GM19397 (cell line): ENCODE data around the gene DIS3.
"Not testable (repeated sequence)": the region's sequence is repeated elsewhere in the genome, so short reads cannot be mapped to it uniquely, and the experiment has no call there.

Source experiments
- ATAC-seq: cut with Tn5 transposase; IDR thresholded peaks from one replicate; pipeline ENCODE4 v1.9.1; 2021; ENCODE audit warnings: mild to moderate bottlenecking, moderate library complexity; ENCODE audit not compliant: unreplicated experiment

Gene DIS3, protein sequence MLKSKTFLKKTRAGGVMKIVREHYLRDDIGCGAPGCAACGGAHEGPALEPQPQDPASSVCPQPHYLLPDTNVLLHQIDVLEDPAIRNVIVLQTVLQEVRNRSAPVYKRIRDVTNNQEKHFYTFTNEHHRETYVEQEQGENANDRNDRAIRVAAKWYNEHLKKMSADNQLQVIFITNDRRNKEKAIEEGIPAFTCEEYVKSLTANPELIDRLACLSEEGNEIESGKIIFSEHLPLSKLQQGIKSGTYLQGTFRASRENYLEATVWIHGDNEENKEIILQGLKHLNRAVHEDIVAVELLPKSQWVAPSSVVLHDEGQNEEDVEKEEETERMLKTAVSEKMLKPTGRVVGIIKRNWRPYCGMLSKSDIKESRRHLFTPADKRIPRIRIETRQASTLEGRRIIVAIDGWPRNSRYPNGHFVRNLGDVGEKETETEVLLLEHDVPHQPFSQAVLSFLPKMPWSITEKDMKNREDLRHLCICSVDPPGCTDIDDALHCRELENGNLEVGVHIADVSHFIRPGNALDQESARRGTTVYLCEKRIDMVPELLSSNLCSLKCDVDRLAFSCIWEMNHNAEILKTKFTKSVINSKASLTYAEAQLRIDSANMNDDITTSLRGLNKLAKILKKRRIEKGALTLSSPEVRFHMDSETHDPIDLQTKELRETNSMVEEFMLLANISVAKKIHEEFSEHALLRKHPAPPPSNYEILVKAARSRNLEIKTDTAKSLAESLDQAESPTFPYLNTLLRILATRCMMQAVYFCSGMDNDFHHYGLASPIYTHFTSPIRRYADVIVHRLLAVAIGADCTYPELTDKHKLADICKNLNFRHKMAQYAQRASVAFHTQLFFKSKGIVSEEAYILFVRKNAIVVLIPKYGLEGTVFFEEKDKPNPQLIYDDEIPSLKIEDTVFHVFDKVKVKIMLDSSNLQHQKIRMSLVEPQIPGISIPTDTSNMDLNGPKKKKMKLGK

DNA sequence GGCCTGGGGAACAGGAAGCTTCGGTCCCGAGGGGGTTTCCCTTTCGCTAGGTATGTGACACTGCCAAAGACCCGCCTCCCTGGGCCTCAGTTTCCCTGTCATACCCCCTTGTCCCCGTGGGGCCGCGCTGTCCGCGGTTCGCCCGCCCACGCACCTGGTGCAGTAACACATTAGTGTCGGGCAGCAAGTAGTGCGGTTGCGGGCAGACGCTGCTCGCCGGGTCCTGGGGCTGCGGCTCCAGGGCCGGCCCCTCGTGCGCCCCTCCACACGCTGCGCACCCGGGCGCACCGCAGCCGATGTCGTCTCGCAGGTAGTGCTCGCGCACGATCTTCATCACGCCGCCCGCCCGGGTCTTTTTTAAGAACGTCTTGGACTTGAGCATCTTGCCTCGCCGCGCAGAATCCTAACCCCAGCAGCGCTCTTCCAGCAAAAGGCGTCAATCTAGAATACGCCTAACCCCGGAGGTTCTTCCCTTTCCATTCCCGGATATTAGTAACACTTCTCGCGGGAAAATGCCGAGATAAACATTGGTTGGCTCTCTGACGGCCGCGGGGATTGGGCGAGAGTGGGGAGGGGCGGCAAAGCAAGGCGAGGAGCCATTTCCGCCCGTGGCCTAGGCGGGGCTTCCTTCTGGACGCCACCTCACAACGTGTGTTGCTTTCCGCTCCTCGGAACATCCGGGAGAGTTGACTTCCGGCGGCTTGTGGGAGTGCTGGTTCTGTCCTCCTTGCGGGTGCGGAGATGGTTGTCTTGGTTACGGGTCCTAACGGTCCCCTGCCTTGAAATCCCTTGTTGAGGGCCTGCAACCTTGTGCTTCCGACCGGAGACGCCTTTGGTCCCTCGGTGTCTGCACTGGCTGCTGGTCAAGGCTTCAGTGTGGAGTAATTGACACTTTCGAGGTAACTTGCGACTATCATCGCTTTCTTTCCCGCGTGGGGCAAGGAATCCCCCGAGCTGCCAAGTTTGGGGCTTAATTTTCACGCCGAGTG lies at the start of gene DIS3, which contains the start of gene PIBF1:
TSS of gene DIS3 (minus strand) at position 450 of the 989 bp plus-strand sequence. CDS start at position 382, 68 bp downstream.
TSS of gene PIBF1 (plus strand) at position 683 of the 989 bp plus-strand sequence. CDS start 1,337 bp downstream, outside the sequence.
- ATAC-seq: peak; percentile 97

DNA sequence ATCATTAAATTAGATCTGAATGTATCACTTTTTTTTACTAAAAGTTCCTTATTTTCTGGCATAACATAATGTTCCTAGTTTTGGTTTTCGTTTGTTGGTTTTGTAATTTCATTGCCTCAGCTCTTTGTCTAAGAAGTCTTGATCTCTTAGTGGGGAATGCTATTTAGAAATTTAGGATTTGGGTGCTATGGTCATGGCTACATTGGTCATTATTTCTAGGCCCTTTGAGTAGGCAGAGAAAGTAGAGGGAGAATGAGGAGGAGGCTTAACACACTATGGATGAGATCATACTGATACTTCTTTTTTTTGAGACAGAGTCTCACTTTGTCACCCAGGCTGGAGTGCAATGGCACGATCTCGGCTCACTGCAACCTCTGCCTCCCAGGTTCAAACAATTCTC lies 42.0 kb upstream of the DIS3 start:
- no peak for ATAC-seq

- no peak for ATAC-seq
Observed at GRCh38 chr13:72823081-72823480, 41.4 kb upstream of the DIS3 start.

DNA sequence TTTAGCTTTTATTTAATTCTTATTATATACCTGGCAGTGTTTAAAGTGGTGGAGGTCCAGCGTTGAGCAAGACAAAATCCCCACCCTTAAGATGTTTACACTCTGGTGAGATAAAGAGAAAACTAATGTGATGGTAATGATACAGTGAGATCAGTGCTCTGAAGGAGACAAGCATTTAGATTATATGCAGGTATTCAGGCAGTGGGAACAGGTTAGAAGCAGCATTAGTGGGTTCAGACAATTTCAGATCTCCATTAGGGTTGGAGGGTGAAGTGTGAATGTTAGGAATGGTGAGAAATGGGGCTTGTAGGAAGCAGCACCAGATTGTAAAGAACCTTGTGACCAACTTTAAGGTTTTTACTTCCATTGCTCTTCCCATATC lies 39.2 kb upstream of the DIS3 start:
- no peak for ATAC-seq

DNA sequence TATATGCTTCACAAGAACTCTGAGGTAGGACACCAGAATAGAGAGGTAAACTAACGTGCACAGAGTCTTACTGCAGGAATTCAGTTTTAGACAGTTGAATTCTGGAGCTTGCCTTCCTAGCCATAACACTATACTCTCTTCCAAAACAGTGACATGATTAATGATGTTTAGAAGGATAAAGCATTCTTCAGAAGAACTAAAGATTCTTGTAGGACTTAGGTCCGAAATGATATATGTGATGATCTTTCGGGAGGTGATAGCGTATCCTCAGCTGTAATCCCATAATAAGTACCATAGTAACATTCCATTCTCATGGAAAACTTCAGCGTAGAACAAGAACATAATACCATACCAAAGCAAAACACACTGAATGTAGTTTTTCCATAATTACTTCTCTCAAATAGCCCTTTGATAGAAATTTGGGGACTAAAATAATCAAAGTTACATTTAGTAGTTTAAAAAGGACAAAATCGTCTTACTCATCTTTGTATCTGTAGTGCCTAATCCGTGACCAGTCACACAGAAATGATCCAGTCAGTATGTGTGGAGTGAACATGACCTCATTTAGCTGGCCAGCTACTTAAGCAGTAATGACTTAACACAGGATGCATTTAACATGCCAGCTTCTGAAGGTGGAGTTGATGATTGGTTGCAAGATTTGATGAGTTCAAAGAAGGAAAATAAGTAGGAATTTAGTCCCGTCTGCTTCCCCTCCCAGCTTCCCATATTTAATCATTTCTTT lies 38.6 kb upstream of the DIS3 start:
- no peak for ATAC-seq

- no peak for ATAC-seq
Observed at GRCh38 chr13:72808917-72809500, 27.3 kb upstream of the DIS3 start.

DNA sequence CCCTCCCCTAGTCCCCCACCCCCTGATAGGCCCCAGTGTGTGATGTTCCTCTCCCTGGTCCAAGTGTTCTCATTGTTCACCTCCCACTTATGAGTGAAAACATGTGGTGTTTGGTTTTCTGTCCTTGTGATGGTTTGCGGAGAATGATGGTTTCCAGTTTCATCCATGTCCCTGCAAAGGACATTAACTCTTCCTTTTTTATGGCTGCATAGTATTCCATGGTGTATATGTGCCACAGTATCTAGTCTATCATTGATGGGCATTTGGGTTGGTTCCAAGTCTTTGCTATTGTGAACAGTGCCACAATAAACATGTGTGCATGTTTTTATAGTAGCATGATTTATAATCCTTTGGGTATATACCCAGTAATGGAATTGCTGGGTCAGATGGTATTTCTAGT lies 24.8 kb upstream of the DIS3 start:
- not testable (repeated sequence) for ATAC-seq

GRCh38 chr13:72805676-72806346 lies 24.1 kb upstream of the DIS3 start:
- no peak for ATAC-seq

- no peak for ATAC-seq
Observed at GRCh38 chr13:72804301-72804700, 22.6 kb upstream of the DIS3 start.

- no peak for ATAC-seq
Observed at GRCh38 chr13:72798817-72799216, 17.1 kb upstream of the DIS3 start.

- no peak for ATAC-seq
Observed at GRCh38 chr13:72792640-72793039, 10.9 kb upstream of the DIS3 start.

- ATAC-seq: no peak
Observed at GRCh38 chr13:72788831-72789230, 7.1 kb upstream of the DIS3 start.

DNA sequence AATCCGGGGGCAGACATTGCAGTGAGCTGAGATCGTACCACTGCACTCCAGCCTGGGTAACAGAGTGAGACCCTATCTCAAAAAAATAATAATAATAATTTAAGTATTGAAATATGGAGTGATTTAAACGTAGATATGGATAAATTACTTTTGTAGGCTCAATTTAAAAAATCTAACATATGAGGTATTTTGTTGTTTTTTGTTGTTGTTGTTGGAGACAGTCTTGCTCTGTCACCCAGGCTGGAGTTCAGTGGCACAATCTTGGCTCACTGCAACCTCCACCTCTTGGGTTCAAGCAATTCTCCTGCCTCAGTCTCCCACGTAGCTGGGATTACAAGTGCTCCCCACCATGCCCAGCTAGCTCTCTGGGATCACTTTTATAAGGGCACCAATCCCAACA lies 3.0 kb upstream of the DIS3 start:
- ATAC-seq: not testable (repeated sequence)

GRCh38 chr13:72782717-72783116 lies 1.0 kb upstream of the DIS3 start:
- ATAC-seq: no peak

- ATAC-seq: no peak
Observed at GRCh38 chr13:72774019-72774418, 7.7 kb downstream of the DIS3 start.

GRCh38 chr13:72763411-72763810 lies 18.3 kb downstream of the DIS3 start:
- no peak for ATAC-seq

DNA sequence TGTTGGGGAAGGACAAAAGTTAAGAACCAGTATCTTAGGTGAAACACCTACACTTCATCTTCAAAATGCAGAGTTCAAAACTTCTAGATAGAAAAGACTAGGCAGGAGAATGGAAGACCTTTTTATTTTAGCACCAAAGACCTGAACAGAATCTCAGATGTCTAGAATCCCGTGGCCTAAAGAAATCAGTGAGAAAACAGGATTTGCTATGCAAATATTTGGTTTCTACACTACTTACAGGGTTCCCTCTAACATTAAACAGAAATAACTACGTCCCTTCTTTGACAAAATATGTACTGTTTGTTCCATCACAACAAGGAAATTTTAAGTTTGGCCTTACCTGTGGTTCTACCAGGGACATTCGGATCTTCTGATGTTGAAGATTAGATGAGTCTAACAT lies 21.5 kb downstream of the DIS3 start:
- ATAC-seq: no peak

DNA sequence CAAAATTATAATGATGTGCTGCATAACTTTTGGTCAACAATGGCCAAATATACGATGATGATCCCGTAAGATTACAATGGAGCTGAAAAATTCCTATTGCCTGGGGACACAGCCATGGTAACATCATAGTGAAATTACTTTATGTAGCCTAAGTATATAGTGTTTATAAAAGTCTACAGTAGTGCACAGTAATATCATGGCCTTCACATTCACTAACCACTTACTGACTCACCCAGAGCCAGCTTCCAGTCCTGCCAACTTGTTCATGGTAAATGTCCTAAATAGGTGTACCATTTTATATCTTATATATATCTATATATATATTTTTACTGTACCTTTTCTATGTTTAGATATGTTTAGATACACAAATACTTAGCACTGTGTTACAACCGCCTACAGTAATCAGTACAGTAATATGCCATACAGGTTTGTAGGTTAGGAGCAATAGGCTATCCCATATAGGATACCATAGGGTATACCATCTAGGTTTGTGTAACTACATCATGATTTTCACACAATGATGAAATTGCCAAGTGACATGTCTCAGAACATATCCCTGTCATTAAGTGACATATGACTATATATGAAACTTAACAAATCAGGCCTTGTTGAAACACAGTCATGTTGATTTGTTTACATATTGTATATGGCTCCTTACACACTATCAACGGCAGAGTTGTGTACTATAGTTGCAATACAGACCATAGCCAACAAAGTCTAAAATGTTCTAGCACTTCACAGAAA lies 23.7 kb downstream of the DIS3 start:
- ATAC-seq: no peak
